ENCODE data around the gene HAO2.

Gene HAO2

DNA sequence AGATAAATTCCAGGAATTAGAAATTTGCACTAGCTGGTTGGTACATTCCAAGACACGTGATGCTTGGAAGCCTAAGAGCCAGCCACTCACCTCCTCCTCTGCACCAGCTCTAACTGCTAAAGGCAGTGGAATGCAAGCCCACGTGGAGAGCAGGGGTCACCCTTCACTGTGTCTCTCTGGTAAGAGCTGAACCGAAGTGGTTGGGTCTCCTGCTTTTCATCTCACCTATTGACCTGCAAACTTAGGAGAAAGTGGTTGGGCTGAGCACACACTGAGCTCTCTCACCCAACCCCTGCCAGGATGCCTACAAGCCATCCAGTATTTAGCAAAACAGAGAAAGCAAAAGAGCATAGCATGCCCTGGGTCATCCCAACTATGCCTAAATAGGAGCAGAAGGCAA is 19.3 kb downstream of the HAO2 start:
- no peak for ATAC-seq
- TF ChIP-seq ISL1 (CRISPR knock-in tag; IDR thresholded peaks at IDR 0.05) (no peak), CSRNP3 (CRISPR knock-in tag; IDR thresholded peaks at IDR 0.05) (no peak), ESRRG (CRISPR knock-in tag; IDR thresholded peaks at IDR 0.05) (no peak), ZFP3 (CRISPR knock-in tag; IDR thresholded peaks at IDR 0.05) (no peak), TSHZ2 (CRISPR knock-in tag; IDR thresholded peaks at IDR 0.05) (no peak), CREB5 (CRISPR knock-in tag; IDR thresholded peaks at IDR 0.05; ENCODE audit: low read depth) (no peak), POU6F1 (CRISPR knock-in tag; IDR thresholded peaks at IDR 0.05; ENCODE audit: borderline replicate concordance, low read depth) (no peak), ARNTL (CRISPR knock-in tag; IDR thresholded peaks at IDR 0.05; ENCODE audit: borderline replicate concordance, low read depth) (no peak), TCF4 (CRISPR knock-in tag; IDR thresholded peaks at IDR 0.05; ENCODE audit: borderline replicate concordance) (no peak), CSDC2 (CRISPR knock-in tag; IDR thresholded peaks at IDR 0.05) (no peak), GLIS3 (CRISPR knock-in tag; IDR thresholded peaks at IDR 0.05) (no peak), TOX (CRISPR knock-in tag; IDR thresholded peaks at IDR 0.05; ENCODE audit: borderline replicate concordance) (no peak), RARB (CRISPR knock-in tag; IDR thresholded peaks at IDR 0.05) (no peak), ZNF565 (CRISPR knock-in tag; conservative IDR thresholded peaks at IDR 0.05; ENCODE audit: low read depth) (no peak), PATZ1 (CRISPR knock-in tag; IDR thresholded peaks at IDR 0.05; ENCODE audit: borderline replicate concordance) (no peak), PPARA (CRISPR knock-in tag; IDR thresholded peaks at IDR 0.05; ENCODE audit: borderline replicate concordance) (no peak)

DNA sequence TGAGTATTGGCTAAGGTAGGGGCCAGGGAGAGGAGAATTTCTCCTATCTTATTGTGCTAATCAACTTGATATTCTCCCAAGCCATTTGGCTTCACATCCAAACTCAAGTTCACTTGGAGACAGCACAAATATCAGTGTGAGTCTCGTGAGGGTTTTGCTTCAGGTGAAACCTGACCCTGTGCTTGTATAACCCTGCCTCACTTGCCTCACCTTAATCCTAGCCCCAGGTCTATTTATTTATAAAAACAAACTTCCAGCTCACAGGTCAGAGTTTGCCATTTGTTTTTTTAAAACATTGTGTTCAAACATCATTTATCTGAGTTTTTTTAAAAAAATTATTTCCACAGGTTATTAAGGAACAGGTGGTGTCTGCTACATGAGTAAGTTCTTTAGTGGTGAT is 19.9 kb downstream of the HAO2 start:
- no peak for TF ChIP-seq ARNTL (CRISPR knock-in tag; IDR thresholded peaks at IDR 0.05; ENCODE audit: borderline replicate concordance, low read depth)
- no peak for TF ChIP-seq CSRNP3 (CRISPR knock-in tag; IDR thresholded peaks at IDR 0.05)
- no peak for ATAC-seq

DNA sequence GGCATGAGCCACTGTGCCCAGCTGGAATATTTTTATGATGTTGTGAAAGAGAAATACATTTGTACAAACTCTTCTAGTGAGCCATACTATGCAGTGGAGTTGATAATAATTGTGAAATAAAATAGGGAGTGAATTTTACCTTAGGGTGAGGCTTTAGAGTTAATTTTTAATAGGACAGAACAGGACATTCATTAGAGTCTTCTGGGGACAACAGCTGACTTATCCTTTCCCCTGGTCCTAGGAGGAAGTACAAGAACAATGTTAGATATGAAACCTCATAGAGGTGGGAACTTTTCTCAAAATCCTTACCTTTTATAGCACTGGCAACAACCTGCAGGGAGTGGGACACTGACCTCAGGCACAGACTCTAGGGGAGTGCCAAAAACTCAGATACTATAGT is 21.9 kb downstream of the HAO2 start:
- no peak for ATAC-seq
- no peak for TF ChIP-seq OSR1 (CRISPR knock-in tag; IDR thresholded peaks at IDR 0.05)
- no peak for TF ChIP-seq CREB5 (CRISPR knock-in tag; IDR thresholded peaks at IDR 0.05; ENCODE audit: low read depth)
- no peak for TF ChIP-seq TCF4 (CRISPR knock-in tag; IDR thresholded peaks at IDR 0.05; ENCODE audit: borderline replicate concordance)
- TF ChIP-seq ARNTL (CRISPR knock-in tag; IDR thresholded peaks at IDR 0.05; ENCODE audit: borderline replicate concordance, low read depth), result no peak
- no peak for TF ChIP-seq PATZ1 (CRISPR knock-in tag; IDR thresholded peaks at IDR 0.05; ENCODE audit: borderline replicate concordance)
- TF ChIP-seq ZNF70 (CRISPR knock-in tag; IDR thresholded peaks at IDR 0.05), result no peak
- TF ChIP-seq BACH2 (CRISPR knock-in tag; IDR thresholded peaks at IDR 0.05; ENCODE audit: borderline replicate concordance), result no peak
- TF ChIP-seq CSRNP3 (CRISPR knock-in tag; IDR thresholded peaks at IDR 0.05), result no peak

Measured in SK-N-SH treated with all-trans-retinoic acid at 6 μM for 48 hours (cell line).